WTC11 (cell line): ENCODE data around the gene TAPT1. TPM values are rescaled to one million over a fixed set of nuclear protein-coding genes. Genes with fewer than 3 reads are reported as not detected.

ENCODE experiments used
- ATAC-seq: fragments of 200-7000 bp; cut with Tn5 transposase; 2 replicates; pipeline ENCODE4 v1.10.0; 2021; ENCODE audit warnings: mild to moderate bottlenecking, moderate library complexity
- CTCF ChIA-PET: fragments of 300-600 bp; sonication (Branson Sonifier 250); formaldehyde crosslinking; loops from one replicate; lab custom pipeline; 2021; ENCODE audit warnings: antibody characterized with exemption; lab: Charles Lee
- POLR2A ChIA-PET: fragments of 350-600 bp; sonication (Branson Sonifier 250); formaldehyde crosslinking; loops from one replicate; lab custom pipeline; 2021; ENCODE audit warnings: antibody characterized with exemption; lab: Charles Lee
- DNase-seq: peaks from one replicate; pipeline ENCODE4 v3.0.0; 2021; ENCODE audit warnings: low spot score
- H3K27ac Mint-ChIP-seq: 2 replicates; pipeline ENCODE4 v1.8.0; 2021; ENCODE audit warnings: mixed read lengths
- H3K27me3 Mint-ChIP-seq: 2 replicates; pipeline ENCODE4 v1.8.0; 2021; ENCODE audit warnings: low read depth, mild to moderate bottlenecking, moderate library complexity, mixed read lengths
- H3K36me3 Mint-ChIP-seq: 2 replicates; pipeline ENCODE4 v1.8.0; 2021; ENCODE audit warnings: mixed read lengths
- H3K4me1 Mint-ChIP-seq: 2 replicates; pipeline ENCODE4 v1.8.0; 2022; ENCODE audit warnings: mixed read lengths
- H3K4me3 Mint-ChIP-seq: 2 replicates; pipeline ENCODE4 v1.8.0; 2021; ENCODE audit warnings: mild to moderate bottlenecking, moderate library complexity, mixed read lengths
- H3K9me3 Mint-ChIP-seq: 2 replicates; pipeline ENCODE4 v1.8.0; 2021; ENCODE audit warnings: mixed read lengths
- AFF4 ChIP-seq: sonication (generic); formaldehyde crosslinking; IDR thresholded peaks from 2 replicates; pipeline ENCODE4 v1.8.1; 2023; ENCODE audit warnings: mild to moderate bottlenecking, missing genetic modification reagents, borderline replicate concordance
- ARID4B ChIP-seq: sonication (generic); formaldehyde crosslinking; IDR thresholded peaks from 2 replicates; pipeline ENCODE4 v1.8.0; 2023; ENCODE audit warnings: missing genetic modification reagents, mild to moderate bottlenecking, borderline replicate concordance
- ATF1 ChIP-seq: sonication (generic); formaldehyde crosslinking; IDR thresholded peaks from 2 replicates; pipeline ENCODE4 v1.8.1; 2023; ENCODE audit warnings: mild to moderate bottlenecking, moderate library complexity, missing genetic modification reagents
- CBFB ChIP-seq: sonication (generic); formaldehyde crosslinking; IDR thresholded peaks from 2 replicates; pipeline ENCODE4 v1.8.1; 2022; ENCODE audit warnings: mild to moderate bottlenecking, low read depth, missing genetic modification reagents
- CTCF ChIP-seq: fragments of 200-600 bp; IDR thresholded peaks from 2 replicates; pipeline ENCODE4 v1.8.0; 2022; ENCODE audit warnings: antibody characterized with exemption
- FOXP1 ChIP-seq: sonication (generic); formaldehyde crosslinking; IDR thresholded peaks from 2 replicates; pipeline ENCODE4 v1.8.0; 2022; ENCODE audit warnings: missing genetic modification reagents, mild to moderate bottlenecking, moderate library complexity, borderline replicate concordance
- GABPB1 ChIP-seq: sonication (generic); formaldehyde crosslinking; IDR thresholded peaks from 2 replicates; pipeline ENCODE4 v1.8.1; 2023; ENCODE audit warnings: mild to moderate bottlenecking, missing genetic modification reagents
- IRF1 ChIP-seq: sonication (generic); formaldehyde crosslinking; IDR thresholded peaks from 2 replicates; pipeline ENCODE4 v1.8.0; 2023; ENCODE audit warnings: missing genetic modification reagents
- JAZF1 ChIP-seq: fragments of 250-450 bp; sonication (Bioruptor Pico); IDR thresholded peaks from 2 replicates; pipeline ENCODE4 v1.9.0; 2021; ENCODE audit warnings: moderate library complexity, mild to moderate bottlenecking, inconsistent platforms
- MXD4 ChIP-seq: fragments of 250-450 bp; sonication (Bioruptor Pico); IDR thresholded peaks from 2 replicates; pipeline ENCODE4 v1.8.0; 2021; ENCODE audit warnings: mild to moderate bottlenecking, moderate library complexity, borderline replicate concordance
- NFE2L1 ChIP-seq: sonication (generic); formaldehyde crosslinking; IDR thresholded peaks from 2 replicates; pipeline ENCODE4 v1.8.1; 2023; ENCODE audit warnings: missing genetic modification reagents
- NR2C2 ChIP-seq: sonication (generic); formaldehyde crosslinking; IDR thresholded peaks from 2 replicates; pipeline ENCODE4 v1.8.0; 2022; ENCODE audit warnings: mild to moderate bottlenecking, missing genetic modification reagents
- NR3C1 ChIP-seq: sonication (generic); formaldehyde crosslinking; conservative IDR thresholded peaks from 2 replicates; pipeline ENCODE4 v1.8.1; 2023; ENCODE audit warnings: low read depth, mild to moderate bottlenecking, missing genetic modification reagents
- SP1 ChIP-seq: sonication (generic); formaldehyde crosslinking; conservative IDR thresholded peaks from 2 replicates; pipeline ENCODE4 v1.8.1; 2022; ENCODE audit warnings: missing genetic modification reagents
- TP53 ChIP-seq: sonication (generic); formaldehyde crosslinking; IDR thresholded peaks from 2 replicates; pipeline ENCODE4 v1.8.1; 2023; ENCODE audit warnings: mild to moderate bottlenecking, missing genetic modification reagents
- ZNF121 ChIP-seq: sonication (generic); formaldehyde crosslinking; IDR thresholded peaks from 2 replicates; pipeline ENCODE4 v1.8.0; 2023; ENCODE audit warnings: missing genetic modification reagents
- ZNF138 ChIP-seq: sonication (generic); formaldehyde crosslinking; conservative IDR thresholded peaks from 2 replicates; pipeline ENCODE4 v1.8.1; 2022; ENCODE audit warnings: mild to moderate bottlenecking, moderate library complexity, missing genetic modification reagents
- ZNF317 ChIP-seq: sonication (generic); formaldehyde crosslinking; IDR thresholded peaks from 2 replicates; pipeline ENCODE4 v1.8.1; 2023; ENCODE audit warnings: low read depth, mild to moderate bottlenecking, moderate library complexity, missing genetic modification reagents, borderline replicate concordance
- ZSCAN18 ChIP-seq: fragments of 250-450 bp; sonication (Bioruptor Pico); IDR thresholded peaks from 2 replicates; pipeline ENCODE4 v2.1.2; 2022; ENCODE audit warnings: mild to moderate bottlenecking, moderate library complexity
- total RNA-seq: library from RNA; stranded (reverse); gene quantifications from 3 replicates; pipeline ENCODE4 v1.2.3, GENCODE V29; 2021

TAPT1 gene
- total RNA-seq, 1 experiment from 2014 or later: 12.4 TPM

- ChIA-PET POLR2A (no interaction called here), CTCF (interaction anchor here (0.6 kb wide), 1 partner anchor 450 kb away, joined by 3 read pairs; no protein-coding TSS in a partner anchor)
- H3K27ac Mint-ChIP-seq: no peak overlapping the region
- TF ChIP-seq NFE2L1 (no peak), ARID4B (CRISPR knock-in tag) (no peak), AFF4 (no peak), ZNF121 (CRISPR knock-in tag) (no peak), CTCF (no peak), FOXP1 (CRISPR knock-in tag) (no peak), ATF1 (no peak), MXD4 (no peak), IRF1 (CRISPR knock-in tag) (no peak), SP1 (CRISPR knock-in tag) (no peak), NR3C1 (CRISPR knock-in tag) (no peak), ZSCAN18 (no peak)
- no peak overlapping the region for H3K4me3 Mint-ChIP-seq
- no peak for DNase-seq
- no peaks in the 10 kb centered on the region for H3K9me3 Mint-ChIP-seq
- H3K4me1 Mint-ChIP-seq: no peaks in the 10 kb centered on the region
- ATAC-seq: no peak
- no peaks in the 10 kb centered on the region for H3K27me3 Mint-ChIP-seq
- no peaks in the 10 kb centered on the region; the same call in 1 of the 2 replicates for H3K36me3 Mint-ChIP-seq
Observed at GRCh38 chr4:16255730-16256129, 29.5 kb upstream of the TAPT1 start.

- ChIA-PET POLR2A (no interaction called here), CTCF (no interaction called here)
- Mint-ChIP-seq H3K36me3 (no peaks in the 10 kb centered on the region; the same call in 1 of the 2 replicates), H3K27me3 (no peaks in the 10 kb centered on the region), H3K4me3 (no peak overlapping the region), H3K27ac (no peak overlapping the region), H3K4me1 (no peaks in the 10 kb centered on the region), H3K9me3 (no peaks in the 10 kb centered on the region)
- ATAC-seq (no peak), DNase-seq (no peak)
- TF ChIP-seq NR2C2 (CRISPR knock-in tag) (no peak), CBFB (CRISPR knock-in tag) (no peak), JAZF1 (no peak), ZNF138 (CRISPR knock-in tag) (no peak), AFF4 (no peak), ZNF317 (no peak), GABPB1 (CRISPR knock-in tag) (no peak), TP53 (CRISPR knock-in tag) (no peak)
Observed at GRCh38 chr4:16253127-16253960, 27.1 kb upstream of the TAPT1 start.
